Inflammatory macrophage treated with lipopolysaccharide for 1 hour (primary cell): ENCODE measurements around the gene NHERF2.

Source experiments
- DNase-seq, 2 donors: peaks; one replicate each; pipeline ENCODE4 v3.0.0-alpha.2; 2020 to 2022

Gene NHERF2

GRCh38 chr16:2084895-2085625 is 58.4 kb downstream of the NHERF2 start:
- no peak for DNase-seq

- no peak for DNase-seq
Measured at GRCh38 chr16:2085669-2086068, 59.0 kb downstream of the NHERF2 start.

GRCh38 chr16:2086106-2086742 is 59.5 kb downstream of the NHERF2 start:
- DNase-seq: no peak

- DNase-seq: no peak
Measured at GRCh38 chr16:2086812-2087747, 60.4 kb downstream of the NHERF2 start.

- DNase-seq: no peak
Measured at GRCh38 chr16:2087748-2088631, 61.3 kb downstream of the NHERF2 start.
